ENCODE data around the gene NUDT10.
A peak's percentile ranks its signal among the peaks of the same experiment; 100 is the strongest.
"Not testable (repeated sequence)": the region's sequence is repeated elsewhere in the genome, so short reads cannot be mapped to it uniquely, and the experiment has no call there.

The NUDT10 gene

GRCh38 chrX:51332188-51332942 lies at the start of gene NUDT10:
NUDT10 (plus strand) TSS chrX:51332822; CDS start chrX:51332966, 144 bp downstream.
- peak in 1 of 2 donors; percentile 17 for DNase-seq (ENCODE audit: low read depth in 2 of 2)

GRCh38 chrX:51292421-51292820 lies 40.2 kb upstream of the NUDT10 start:
- no peak for DNase-seq (ENCODE audit: low read depth in 2 of 2)

- DNase-seq (ENCODE audit: low read depth in 2 of 2), result no peak
Observed at GRCh38 chrX:51296138-51296537, 36.5 kb upstream of the NUDT10 start.

- DNase-seq (ENCODE audit: low read depth in 2 of 2), result no peak
Observed at GRCh38 chrX:51316271-51316670, 16.4 kb upstream of the NUDT10 start.

GRCh38 chrX:51332943-51333785 lies 542 bp downstream of the NUDT10 start:
- DNase-seq (ENCODE audit: low read depth in 2 of 2), result not testable (repeated sequence)

GRCh38 chrX:51334276-51334675 lies 1.7 kb downstream of the NUDT10 start:
- DNase-seq (ENCODE audit: low read depth in 2 of 2), result no peak

- DNase-seq (ENCODE audit: low read depth in 2 of 2), result no peak
Observed at GRCh38 chrX:51336584-51336983, 4.0 kb downstream of the NUDT10 start.

- DNase-seq (ENCODE audit: low read depth in 2 of 2), result no peak
Observed at GRCh38 chrX:51361251-51361650, 28.6 kb downstream of the NUDT10 start.

GRCh38 chrX:51376672-51377071 lies 44.0 kb downstream of the NUDT10 start:
- DNase-seq (ENCODE audit: low read depth in 2 of 2), result no peak

All from stimulated activated CD8-positive, alpha-beta memory T cell treated with anti-CD3 and anti-CD28 coated beads, Interleukin-15, amount 100 ng/mL, for 4 hours (primary cell).